Effector CD8-positive, alpha-beta T cell (primary cell): Measurements from ENCODE around the gene TMEM219.
"Not testable (repeated sequence)": the region's sequence is repeated elsewhere in the genome, so short reads cannot be mapped to it uniquely, and the experiment has no call there.

Experiments used
- DNase-seq: peaks from one replicate; lab custom pipeline; 2025; lab: John Stamatoyannopoulos, UW

The TMEM219 gene

DNA sequence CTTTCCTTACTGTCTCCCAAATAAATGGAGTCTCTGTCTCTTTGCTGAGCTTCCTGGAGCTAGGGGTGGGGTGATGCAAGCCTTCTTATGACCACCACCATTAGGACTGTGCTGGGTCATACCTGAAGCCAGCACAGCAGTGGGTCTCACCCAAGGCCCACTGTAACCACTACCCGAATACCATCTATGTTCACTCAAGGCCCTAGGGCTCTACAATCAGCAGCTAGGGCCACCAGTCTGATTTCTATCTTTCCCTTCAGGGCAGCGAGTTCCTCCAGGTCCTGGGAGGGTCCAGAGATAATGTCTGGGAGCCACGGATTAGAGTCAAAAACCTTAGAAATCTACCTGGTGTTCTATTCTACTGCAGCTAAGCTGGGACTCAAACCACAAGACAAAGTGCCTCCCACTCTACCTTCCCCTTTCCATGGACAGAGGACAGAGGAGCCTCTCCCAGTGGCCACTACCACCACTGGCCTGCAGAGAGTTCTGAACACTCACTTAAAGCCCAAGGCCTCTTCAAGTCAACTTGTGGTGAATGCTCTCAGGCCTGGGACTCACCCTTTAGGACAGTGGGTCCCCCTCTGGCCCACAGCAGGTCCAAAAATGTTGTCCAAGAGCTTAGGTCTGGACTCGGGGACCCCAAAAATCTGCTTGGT, 10.9 kb upstream of the TMEM219 start:
- DNase-seq, result no peak

DNA sequence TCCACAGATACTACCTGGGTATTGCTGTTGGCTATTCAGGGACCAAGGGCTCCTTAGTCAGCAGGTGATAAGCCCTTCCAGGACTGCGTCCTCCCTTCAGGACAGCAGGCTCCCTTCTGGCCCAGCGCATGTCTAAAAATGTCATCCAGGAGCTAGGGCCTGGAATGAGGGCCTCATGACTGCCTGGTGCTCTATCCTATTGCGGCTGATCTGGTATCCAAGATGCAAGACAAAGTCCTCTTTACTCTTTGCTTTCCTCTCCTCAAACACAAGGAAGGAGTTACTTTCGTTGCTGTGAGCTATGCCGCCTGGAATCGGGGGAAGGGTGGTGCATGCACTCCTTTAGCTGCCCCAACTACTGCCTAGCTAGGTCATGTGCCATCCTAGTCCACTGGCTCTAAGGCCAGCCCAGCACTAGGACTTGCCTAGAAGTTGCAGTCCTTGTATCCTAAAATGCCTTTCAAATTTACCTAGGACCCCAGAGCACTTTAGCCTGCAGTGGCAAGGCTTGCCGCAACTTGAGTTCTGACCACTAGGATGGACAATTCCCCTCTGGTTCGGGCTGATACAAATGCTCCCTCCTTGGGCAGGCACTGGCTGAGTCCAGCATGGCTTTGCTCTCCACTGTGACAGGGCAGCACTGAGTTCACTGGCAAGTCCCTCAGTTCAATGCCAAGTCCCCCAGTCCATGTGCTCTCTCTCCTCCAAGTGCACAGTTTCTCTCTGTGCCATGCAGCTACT, 10.1 kb upstream of the TMEM219 start:
- DNase-seq, result no peak

DNA sequence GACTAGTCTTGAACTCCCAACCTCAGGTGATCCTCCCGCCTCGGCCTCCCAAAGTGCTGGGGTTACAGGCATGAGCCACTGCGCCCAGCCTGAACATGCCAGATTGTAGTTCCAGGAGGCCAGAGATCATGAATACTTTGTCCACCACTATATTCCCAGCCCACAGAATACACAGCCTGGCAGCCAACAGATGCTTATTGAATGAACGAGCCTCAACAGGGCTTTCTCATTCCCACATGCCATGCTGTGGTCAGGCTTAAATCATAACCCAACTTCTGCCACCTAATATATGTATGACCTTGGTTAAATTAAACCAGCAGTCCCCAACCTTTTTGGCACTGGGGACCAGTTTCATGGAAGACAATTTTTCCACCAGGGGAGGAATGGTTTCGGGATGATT, 3.1 kb upstream of the TMEM219 start:
- DNase-seq, result no peak

DNA sequence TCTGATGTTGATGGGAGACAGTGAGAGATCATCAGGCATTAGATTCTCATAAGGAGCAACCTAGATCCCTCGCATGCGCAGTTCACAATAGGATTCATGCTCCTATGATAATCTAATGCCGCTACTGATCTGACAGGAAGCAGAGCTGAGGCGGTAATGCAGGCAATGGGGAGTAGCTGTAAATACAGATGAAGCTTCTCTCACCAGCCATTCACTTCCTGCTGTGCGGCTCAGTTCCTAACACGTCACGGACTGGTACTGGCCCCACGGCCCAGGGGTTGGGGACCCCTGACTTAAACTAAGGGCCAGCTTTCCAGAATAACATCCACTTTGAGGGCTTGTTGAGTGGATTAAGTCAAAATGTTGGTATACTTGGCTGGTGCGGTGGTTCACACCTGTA, 2.6 kb upstream of the TMEM219 start:
- DNase-seq, result no peak

DNA sequence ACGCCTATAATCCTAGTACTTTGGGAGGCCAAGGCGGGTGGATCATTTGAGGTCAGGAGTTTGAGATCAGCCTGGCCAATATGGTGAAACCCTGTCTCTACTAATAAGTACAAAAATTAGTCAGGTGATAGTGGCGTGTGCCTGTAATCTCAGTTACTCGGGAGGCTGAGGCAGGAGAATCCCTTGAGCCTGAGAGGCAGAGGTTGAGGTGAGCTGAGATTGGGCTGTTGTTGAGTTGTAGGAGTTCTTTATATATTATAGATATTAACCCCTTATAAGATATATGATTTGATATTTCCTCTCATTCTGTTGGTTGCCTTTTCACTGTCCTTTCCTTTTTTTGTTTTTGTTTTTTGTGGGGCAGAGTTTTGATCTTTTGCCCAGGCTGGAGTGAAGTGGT, 2.1 kb upstream of the TMEM219 start:
- not testable (repeated sequence) for DNase-seq

DNA sequence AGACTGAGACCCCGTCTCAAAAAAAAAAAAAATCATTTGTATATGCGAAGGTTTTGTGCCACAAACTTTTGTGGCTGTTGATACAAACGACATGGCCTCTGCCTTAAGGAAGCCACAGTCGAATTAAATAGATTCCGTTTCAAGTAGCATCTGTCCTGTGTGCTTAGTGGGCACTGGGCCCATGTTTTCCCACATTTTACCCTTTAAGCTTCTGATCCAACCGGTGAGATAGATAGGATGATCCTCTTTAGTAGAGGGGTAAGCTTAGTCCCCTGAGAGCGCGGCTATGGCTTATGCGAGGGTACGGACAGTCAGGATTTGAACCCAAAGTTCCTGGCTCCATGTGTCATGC, 776 bp upstream of the TMEM219 start:
- no peak for DNase-seq

DNA sequence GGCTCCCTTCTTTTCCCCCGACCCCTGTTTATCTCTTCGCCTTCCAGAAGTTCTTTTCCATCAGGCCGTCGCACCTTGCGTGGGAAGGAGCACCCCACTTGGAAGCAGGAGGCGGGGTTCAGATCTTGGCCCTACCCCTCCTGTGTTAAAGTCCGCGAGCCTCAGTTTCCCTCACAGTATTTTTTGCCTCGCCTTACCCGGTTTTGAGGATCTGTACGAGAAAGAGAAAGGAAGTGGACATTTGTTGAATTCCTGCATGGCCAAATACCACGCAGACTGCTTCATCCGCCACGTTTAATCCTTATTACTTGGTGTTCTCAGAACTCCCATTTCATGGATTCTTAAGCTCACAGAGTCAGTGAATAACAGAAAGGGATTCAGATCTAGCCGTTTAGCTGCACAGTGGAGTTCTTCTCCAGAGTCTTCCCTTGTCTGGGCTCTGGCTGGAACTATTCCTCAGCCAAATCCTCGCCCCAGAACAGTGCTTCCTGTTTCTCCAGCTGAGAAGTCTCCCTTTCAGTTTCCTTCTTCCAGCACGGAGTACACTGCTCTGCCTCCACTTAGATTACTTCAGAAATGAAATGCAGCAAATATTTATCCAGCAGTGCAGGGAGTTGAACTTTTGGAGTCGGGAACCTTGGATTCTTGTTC, 590 bp downstream of the TMEM219 start:
- no peak for DNase-seq

DNA sequence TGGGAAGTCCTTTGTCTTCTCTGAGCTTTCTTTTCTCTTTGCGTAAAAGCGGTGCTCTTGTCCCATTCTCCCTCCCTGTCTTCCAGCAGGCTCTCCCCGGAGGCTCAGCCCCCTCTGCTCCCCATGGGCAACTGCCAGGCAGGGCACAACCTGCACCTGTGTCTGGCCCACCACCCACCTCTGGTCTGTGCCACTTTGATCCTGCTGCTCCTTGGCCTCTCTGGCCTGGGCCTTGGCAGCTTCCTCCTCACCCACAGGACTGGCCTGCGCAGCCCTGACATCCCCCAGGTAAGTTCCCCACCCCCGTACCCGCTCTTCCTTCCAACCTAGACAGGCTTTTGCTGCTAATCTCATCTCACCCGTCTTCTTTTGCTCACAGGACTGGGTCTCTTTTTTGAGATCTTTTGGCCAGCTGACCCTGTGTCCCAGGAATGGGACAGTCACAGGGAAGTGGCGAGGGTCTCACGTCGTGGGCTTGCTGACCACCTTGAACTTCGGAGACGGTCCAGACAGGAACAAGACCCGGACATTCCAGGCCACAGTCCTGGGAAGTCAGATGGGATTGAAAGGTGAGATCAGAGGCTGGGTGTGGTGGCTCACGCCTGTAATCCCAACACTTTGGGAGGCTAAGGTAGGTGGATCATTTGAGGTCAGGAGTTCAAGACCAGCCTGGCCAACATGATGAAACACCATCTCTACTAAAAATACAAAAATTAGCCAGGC, 1.3 kb downstream of the TMEM219 start:
- DNase-seq, result no peak

DNA sequence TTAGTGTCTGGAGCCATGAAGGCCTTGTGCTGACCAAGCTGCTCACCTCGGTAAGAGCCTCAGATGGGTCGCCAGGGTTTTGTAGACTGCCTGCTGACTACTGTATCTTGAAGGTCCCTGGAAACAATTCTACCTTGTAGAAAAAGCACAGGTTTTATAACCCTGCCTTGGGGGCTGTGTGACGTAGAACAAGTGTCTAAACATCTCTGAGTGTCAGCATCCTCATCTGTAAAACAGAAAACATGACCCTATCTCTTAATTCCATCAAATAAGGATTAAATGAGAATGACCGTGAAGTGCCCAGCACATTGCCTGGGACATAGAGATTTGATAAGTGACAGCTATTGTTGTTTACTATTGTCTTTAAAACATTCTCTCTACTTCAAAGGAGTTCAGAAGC, 6.3 kb downstream of the TMEM219 start:
- DNase-seq, result no peak

DNA sequence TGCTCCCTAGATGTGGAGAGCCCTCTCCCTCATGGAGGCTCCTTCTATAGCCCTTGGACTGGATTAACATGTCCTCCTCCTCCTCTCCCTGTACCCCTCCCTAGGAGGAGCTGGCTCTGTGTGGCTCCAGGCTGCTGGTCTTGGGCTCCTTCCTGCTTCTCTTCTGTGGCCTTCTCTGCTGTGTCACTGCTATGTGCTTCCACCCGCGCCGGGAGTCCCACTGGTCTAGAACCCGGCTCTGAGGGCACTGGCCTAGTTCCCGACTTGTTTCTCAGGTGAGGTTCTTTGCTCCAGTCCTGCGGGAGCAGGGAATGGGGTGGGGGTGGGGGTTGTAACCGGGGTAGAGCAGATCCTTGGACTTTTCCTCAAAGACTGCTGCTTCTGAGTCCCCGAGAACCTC, 9.4 kb downstream of the TMEM219 start:
- no peak for DNase-seq

DNA sequence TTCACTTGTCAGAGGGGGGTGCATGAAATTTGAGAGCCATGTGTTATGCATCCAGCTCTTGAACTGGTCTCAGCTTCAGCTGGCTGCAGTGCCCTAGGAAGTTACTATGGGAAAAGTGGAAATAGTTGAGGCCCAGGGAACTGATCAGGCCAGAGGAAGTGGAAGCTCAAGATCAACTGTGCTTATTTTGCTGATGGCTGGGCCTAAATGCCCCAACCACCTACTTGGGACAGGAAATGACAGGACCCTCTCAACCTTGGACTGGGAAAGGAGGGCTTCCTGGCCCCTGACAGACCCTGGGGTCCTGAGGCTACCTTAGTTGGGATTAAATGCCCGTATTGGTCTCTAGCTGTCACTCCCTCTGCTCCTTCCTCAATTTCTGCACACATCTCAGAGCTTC, 10.6 kb downstream of the TMEM219 start:
- no peak for DNase-seq

DNA sequence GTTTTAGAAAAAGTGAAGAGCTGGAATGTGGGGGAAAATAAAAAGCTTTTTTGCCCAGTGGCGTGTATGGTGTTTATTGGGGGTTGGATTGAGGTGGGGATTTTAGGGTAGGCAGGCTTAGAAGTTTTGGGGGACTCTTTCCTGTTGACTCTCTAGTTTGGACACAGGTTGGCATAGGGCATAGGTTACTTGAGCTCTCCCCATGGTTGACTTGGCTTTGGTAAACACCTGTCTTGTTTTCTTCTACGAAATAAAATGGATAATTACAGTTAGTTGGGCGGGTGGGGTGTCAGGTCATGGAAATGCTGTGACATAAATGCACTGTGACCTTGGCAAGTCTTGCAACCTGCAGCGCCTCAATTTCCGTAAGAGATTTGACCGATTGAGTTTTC, 11.1 kb downstream of the TMEM219 start:
- no peak for DNase-seq

DNA sequence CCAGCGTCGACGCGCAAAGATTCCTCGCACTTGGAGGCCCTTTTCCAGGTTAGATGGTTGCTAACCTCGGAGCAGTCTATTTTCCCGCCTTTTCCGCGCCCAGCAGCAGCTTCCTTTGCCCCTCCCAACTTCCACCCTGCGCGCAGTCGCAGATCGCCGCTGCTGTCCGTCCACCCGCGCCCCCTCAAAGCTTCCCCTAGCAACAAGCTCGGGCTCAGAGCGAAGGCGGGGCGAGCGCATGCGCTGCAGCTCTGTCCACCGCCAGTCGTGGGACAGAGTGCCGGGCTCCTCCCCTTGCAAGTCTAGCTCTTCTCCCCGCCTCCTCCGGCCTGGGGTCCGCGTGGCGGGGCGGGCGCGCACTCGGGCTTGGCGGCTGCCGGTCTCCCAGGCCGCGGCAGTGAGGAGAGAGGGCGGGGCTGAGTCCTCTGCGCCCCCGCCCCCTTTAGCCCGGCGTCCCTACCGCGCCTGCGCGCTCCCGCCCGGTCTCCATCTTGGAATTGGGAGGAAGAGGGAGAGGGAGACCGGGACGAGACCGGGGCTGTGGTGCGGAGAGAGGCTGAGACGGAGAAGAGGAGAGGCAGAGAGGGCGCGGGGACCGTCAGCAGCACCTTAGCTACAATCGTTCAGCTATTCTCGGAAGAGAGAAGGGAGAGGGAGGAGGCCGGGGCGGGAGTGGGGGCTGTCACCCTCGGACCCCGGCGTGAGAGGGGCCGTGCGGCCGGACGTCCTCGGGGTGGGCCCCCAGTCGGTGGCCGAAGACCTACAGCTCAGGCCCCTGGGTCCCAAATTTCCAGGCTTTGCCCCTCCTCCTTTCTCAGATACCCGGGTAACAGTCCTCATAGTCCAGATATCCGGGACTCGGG, 11.7 kb downstream of the TMEM219 start, which contains the start of gene TAOK2:
TAOK2 (plus strand) TSS at position 485 of the 863 bp plus-strand sequence. CDS start 3,905 bp downstream, outside the sequence.
- DNase-seq, result peak; percentile 98

DNA sequence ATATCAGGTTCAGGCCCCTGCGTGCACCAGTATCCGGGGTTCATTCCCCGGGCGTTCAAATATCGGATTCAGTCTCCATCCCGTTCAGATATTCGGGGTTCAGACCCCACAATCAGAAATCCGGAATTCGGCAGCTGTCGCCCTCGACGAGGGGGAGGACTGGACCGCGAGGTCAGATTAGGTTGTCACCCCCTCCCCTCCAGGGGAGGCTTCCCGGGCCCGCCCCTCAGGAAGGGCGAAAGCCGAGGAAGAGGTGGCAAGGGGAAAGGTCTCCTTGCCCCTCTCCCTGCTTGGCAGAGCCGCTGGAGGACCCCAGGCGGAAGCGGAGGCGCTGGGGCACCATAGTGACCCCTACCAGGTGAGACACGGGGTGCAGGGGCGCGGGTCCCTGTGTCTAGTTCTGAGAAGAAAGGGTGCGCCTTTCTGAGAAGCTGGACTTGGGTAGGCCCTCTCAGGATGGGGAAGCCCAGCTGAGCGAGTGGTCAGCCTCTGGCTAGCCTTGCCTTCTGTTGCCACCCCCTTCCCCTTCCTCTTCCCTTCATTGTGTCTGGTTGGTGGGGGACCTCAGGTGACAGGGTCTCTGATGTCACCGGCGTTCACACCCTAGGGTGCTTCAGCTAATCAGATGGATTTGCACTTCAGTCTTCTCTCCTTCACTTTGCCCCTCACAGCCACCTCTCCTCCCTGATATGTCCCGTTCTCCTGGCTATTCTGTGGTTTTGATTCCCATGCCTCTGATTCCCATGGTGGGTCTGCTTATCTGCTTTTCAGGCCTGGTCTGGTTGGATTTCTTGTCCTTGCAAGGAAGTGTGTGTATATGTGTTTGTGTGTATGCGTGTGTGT, 12.6 kb downstream of the TMEM219 start:
- no peak for DNase-seq

DNA sequence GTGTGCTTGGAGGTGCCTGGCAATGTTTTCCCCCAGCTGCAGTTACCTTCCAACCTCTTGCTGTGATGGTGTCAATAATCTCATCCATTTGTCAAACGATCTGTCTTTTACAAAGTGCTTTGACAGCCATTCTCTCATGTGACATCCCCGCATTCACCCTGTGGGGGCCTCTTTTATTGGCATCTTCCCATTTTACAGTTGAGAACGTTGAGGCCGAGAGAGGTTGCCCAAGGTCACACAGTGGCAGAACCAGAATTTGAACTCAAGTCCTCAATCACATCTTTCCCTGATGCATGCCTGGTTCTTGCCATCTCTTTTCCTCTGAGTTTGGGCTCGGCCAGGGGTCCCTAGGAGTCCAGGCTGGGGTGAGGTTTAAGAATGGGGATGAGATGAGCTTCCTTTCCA, 13.3 kb downstream of the TMEM219 start:
- DNase-seq, result no peak

DNA sequence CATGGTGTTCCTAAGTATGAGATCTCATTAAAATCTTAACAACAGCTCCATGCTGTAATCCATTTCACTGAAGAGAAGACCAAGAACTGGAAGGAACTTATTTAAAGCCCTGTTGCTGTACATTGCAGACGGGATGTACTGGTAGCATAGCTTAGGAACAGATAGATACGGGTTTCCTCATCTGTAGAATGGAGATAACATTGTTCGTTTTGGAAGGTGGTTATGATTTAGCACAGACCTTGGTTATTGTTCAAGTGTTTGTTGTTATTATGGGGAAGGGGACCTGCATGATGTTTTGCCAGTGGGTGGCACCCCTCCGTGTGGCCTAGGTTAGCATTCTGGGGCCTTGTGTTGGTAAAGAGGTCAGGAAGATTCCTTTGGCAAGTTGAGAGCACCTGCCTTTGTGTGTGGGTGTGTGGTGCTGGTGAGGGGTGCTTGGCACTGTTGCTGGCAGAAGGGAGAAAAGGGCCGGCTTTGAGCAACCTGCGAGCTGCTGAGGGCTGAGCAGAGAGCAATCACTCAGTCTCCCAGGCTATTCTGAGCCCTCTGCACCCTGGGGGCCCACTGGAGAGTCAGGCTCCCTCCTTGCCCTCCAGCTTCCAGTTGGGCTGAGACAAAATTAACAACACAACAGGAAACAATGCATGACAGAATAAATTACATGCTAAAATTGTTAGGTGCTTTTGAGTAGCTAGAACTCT, 14.1 kb downstream of the TMEM219 start:
- no peak for DNase-seq

DNA sequence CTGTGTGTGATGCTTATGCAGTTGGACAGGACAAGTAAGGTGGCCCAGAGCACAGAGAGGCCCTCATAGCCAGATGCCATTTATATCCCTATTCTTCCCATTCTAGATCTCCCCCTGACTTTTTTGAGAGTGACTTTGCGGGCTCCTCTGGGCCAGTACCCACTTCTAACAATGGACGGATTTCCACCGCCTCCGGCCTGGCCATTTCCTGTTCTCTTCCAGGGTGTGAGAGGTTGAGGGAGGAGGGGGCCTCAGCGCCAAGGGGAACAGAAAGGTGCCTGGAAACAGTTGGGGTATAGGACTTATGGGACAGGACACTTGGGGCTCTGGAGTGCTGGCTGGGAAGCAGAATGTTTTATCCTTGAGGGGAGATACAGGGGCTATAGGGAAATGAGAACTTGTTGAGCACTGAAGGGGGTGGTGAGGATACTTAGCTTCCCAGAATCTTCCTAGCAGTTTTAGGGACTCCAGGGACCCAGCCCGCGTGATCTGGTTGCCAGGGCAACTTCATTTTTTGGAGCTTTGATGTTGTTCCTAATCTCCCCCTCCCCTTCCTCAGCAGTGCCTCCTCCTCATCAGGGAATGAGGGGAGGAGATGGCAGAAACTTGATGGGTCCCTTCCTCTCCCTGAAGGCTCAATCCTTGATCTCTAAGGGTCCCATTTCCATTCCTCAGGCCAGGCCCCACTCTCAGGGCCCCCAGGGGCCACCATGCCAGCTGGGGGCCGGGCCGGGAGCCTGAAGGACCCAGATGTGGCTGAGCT, 15.4 kb downstream of the TMEM219 start:
- no peak for DNase-seq

DNA sequence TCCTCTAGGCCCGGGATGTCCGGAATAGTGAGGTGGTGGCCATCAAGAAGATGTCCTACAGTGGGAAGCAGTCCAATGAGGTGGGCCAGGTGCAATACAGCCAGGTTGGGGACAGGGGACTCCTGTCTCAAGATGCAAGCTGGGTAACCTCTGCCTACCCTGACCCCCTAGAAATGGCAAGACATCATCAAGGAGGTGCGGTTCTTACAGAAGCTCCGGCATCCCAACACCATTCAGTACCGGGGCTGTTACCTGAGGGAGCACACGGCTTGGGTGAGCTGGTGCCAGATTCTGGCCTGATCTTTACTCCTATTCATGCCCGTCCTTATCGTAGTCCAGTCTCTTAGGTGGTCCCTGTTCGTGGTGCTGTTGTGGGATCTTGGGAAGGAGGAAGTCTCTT, 16.2 kb downstream of the TMEM219 start:
- no peak for DNase-seq

DNA sequence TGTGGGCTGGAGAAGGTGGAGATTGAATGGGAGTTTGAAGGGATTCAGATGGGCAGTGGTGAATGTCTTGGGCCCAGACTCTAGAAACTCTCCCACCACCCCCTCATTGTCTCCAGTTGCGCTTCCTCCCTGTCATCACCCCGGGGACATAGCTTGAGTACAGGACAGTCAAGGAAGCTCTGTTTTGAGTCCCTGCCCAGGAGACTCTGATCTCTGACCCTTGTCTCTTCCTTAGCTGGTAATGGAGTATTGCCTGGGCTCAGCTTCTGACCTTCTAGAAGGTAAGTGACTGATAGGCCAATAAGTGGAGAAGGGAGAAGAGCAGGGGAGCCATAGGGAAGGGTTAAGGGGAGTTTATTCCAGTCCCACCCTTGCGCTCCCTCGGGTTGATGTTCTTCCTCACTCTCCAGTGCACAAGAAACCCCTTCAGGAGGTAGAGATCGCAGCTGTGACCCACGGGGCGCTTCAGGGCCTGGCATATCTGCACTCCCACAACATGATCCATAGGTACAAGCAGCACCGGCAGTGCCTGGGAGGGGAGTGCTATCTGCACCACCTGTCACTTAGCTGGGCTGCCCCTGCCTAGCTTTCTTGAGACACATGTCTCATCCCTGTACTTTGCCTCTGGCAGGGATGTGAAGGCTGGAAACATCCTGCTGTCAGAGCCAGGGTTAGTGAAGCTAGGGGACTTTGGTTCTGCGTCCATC, 16.8 kb downstream of the TMEM219 start:
- DNase-seq, result no peak
